NAMALWA (cell line): ENCODE measurements around the gene FOXRED2.
"Not testable (repeated sequence)": the region's sequence is repeated elsewhere in the genome, so short reads cannot be mapped to it uniquely, and the experiment has no call there.

ENCODE experiments used
- DNase-seq: peaks from one replicate; pipeline ENCODE4 v3.0.0-alpha.2; 2015; ENCODE audit warnings: low spot score

The FOXRED2 gene

GRCh38 chr22:36506637-36507517 lies at the start of gene FOXRED2:
FOXRED2 (minus strand) TSS chr22:36507040; CDS start chr22:36506422, 618 bp downstream.
- peak; percentile 92 for DNase-seq

- no peak for DNase-seq
Measured at GRCh38 chr22:36554098-36554497, 47.3 kb upstream of the FOXRED2 start.

- DNase-seq = peak; percentile 82
Measured at GRCh38 chr22:36552289-36552688, 45.4 kb upstream of the FOXRED2 start.

GRCh38 chr22:36550701-36551495 lies 44.1 kb upstream of the FOXRED2 start:
- DNase-seq = no peak

GRCh38 chr22:36549033-36549432 lies 42.2 kb upstream of the FOXRED2 start:
- no peak for DNase-seq

GRCh38 chr22:36548606-36549005 lies 41.8 kb upstream of the FOXRED2 start:
- DNase-seq = no peak

- no peak for DNase-seq
Measured at GRCh38 chr22:36546932-36547331, 40.1 kb upstream of the FOXRED2 start.

- DNase-seq = peak; percentile 76
Measured at GRCh38 chr22:36546092-36546804, 39.4 kb upstream of the FOXRED2 start.

GRCh38 chr22:36544107-36544620 lies 37.3 kb upstream of the FOXRED2 start:
- no peak for DNase-seq

- no peak for DNase-seq
Measured at GRCh38 chr22:36541831-36542411, 35.1 kb upstream of the FOXRED2 start.

- no peak for DNase-seq
Measured at GRCh38 chr22:36540867-36541642, 34.2 kb upstream of the FOXRED2 start.

GRCh38 chr22:36538529-36538928 lies 31.7 kb upstream of the FOXRED2 start:
- DNase-seq = no peak

GRCh38 chr22:36536717-36537116 lies 29.9 kb upstream of the FOXRED2 start:
- DNase-seq = no peak

GRCh38 chr22:36533320-36533719 lies 26.5 kb upstream of the FOXRED2 start:
- not testable (repeated sequence) for DNase-seq

- no peak for DNase-seq
Measured at GRCh38 chr22:36532466-36532865, 25.6 kb upstream of the FOXRED2 start.

- peak; percentile 100 for DNase-seq
Measured at GRCh38 chr22:36528795-36529751, 22.2 kb upstream of the FOXRED2 start, which contains the start of gene EIF3D. EIF3D (minus strand) TSS chr22:36529166; CDS start chr22:36526121, 3,045 bp downstream.

GRCh38 chr22:36528341-36528740 lies 21.5 kb upstream of the FOXRED2 start:
- no peak for DNase-seq

GRCh38 chr22:36522662-36523061 lies 15.8 kb upstream of the FOXRED2 start:
- DNase-seq = no peak

- DNase-seq = no peak
Measured at GRCh38 chr22:36520423-36520822, 13.6 kb upstream of the FOXRED2 start.

- not testable (repeated sequence) for DNase-seq
Measured at GRCh38 chr22:36519906-36520305, 13.1 kb upstream of the FOXRED2 start.
